GM23338 (cell line): ENCODE data around the gene ANTXR2. TPM values are rescaled to one million over a fixed set of nuclear protein-coding genes. Genes with fewer than 3 reads are reported as not detected.

Source experiments
- ATAC-seq: fragments of 200-7000 bp; cut with Tn5 transposase; 3 replicates; pipeline ENCODE4 v1.9.1; 2020
- DNase-seq: peaks from one replicate; pipeline ENCODE4 v3.0.0-alpha.2; 2015; ENCODE audit warnings: low spot score
- H2AFZ ChIP-seq: fragments of 200-600 bp; sonication (generic); 2 replicates; pipeline ENCODE4 v1.8.0; 2016; ENCODE audit warnings: antibody characterized with exemption, mild to moderate bottlenecking, moderate library complexity
- H3F3A ChIP-seq: fragments of 200-600 bp; sonication (generic); replicated peaks from 2 replicates; pipeline ENCODE4 v1.8.0; 2017; ENCODE audit warnings: antibody characterized with exemption, mixed run types, low read depth
- H3K27ac ChIP-seq: fragments of 200-600 bp; sonication (generic); 2 replicates; pipeline ENCODE4 v1.6.1; 2016; ENCODE audit warnings: low read depth
- H3K27me3 ChIP-seq: fragments of 200-600 bp; sonication (generic); 2 replicates; pipeline ENCODE4 v1.8.0; 2016; ENCODE audit warnings: mild to moderate bottlenecking, mixed run types, moderate library complexity; ENCODE audit not compliant: insufficient read depth
- H3K36me3 ChIP-seq: fragments of 200-600 bp; sonication (generic); 2 replicates; pipeline ENCODE4 v1.8.0; 2016; ENCODE audit warnings: mild to moderate bottlenecking; ENCODE audit not compliant: insufficient read depth
- H3K4me1 ChIP-seq: fragments of 200-600 bp; sonication (generic); 2 replicates; pipeline ENCODE4 v1.8.0; 2016; ENCODE audit warnings: mild to moderate bottlenecking, moderate library complexity; ENCODE audit not compliant: insufficient read depth
- H3K4me2 ChIP-seq: fragments of 200-600 bp; sonication (generic); 2 replicates; pipeline ENCODE4 v1.7.1; 2017; ENCODE audit warnings: mixed run types
- H3K4me3 ChIP-seq: fragments of 200-600 bp; sonication (generic); 2 replicates; pipeline ENCODE4 v1.6.1; 2016; ENCODE audit warnings: mixed run types
- H3K79me2 ChIP-seq: fragments of 200-600 bp; sonication (generic); replicated peaks from 2 replicates; pipeline ENCODE4 v1.8.0; 2017; ENCODE audit warnings: mild to moderate bottlenecking; ENCODE audit not compliant: insufficient read depth
- H3K9me2 ChIP-seq: fragments of 200-600 bp; sonication (generic); 2 replicates; pipeline ENCODE4 v1.8.0; 2017; ENCODE audit not compliant: insufficient read depth
- H4K20me1 ChIP-seq: fragments of 200-600 bp; sonication (generic); replicated peaks from 2 replicates; pipeline ENCODE4 v1.8.0; 2017; ENCODE audit warnings: mild to moderate bottlenecking; ENCODE audit not compliant: insufficient read depth
- H3K27ac Mint-ChIP-seq: 2 replicates; pipeline ENCODE4 v1.8.0; 2020; ENCODE audit warnings: inconsistent platforms, mild to moderate bottlenecking, moderate library complexity, mixed read lengths
- H3K27me3 Mint-ChIP-seq: 3 replicates; pipeline ENCODE4 v1.8.0; 2022; ENCODE audit warnings: low read depth, mild to moderate bottlenecking, moderate library complexity, mixed read lengths, inconsistent platforms; ENCODE audit not compliant: insufficient read depth, poor library complexity
- H3K36me3 Mint-ChIP-seq: 3 replicates; pipeline ENCODE4 v1.8.0; 2021; ENCODE audit warnings: low read depth, mild to moderate bottlenecking, inconsistent platforms, moderate library complexity, mixed read lengths
- H3K4me1 Mint-ChIP-seq: 3 replicates; pipeline ENCODE4 v1.8.0; 2020; ENCODE audit warnings: mild to moderate bottlenecking, inconsistent platforms, mixed read lengths
- H3K4me3 Mint-ChIP-seq: 3 replicates; pipeline ENCODE4 v1.8.0; 2021; ENCODE audit warnings: moderate library complexity, mild to moderate bottlenecking, inconsistent platforms, mixed read lengths
- H3K9me3 Mint-ChIP-seq: 3 replicates; pipeline ENCODE4 v1.8.0; 2020; ENCODE audit warnings: moderate library complexity, mild to moderate bottlenecking, inconsistent platforms, mixed read lengths
- EZH2 ChIP-seq: fragments of 200-600 bp; sonication (generic); IDR thresholded peaks from one replicate; pipeline ENCODE4 v1.8.0; 2017; ENCODE audit warnings: antibody characterized with exemption, mild to moderate bottlenecking, low read depth; ENCODE audit not compliant: unreplicated experiment
- EZH2phosphoT487 ChIP-seq: fragments of 200-600 bp; sonication (generic); IDR thresholded peaks from one replicate; pipeline ENCODE4 v1.8.1; 2018; ENCODE audit warnings: antibody characterized with exemption; ENCODE audit not compliant: unreplicated experiment
- JUNB ChIP-seq: IDR thresholded peaks from one replicate; pipeline ENCODE4 v1.6.1; 2016; ENCODE audit warnings: antibody characterized with exemption; ENCODE audit not compliant: unreplicated experiment
- POLR2AphosphoS5 ChIP-seq: IDR thresholded peaks from 2 replicates; pipeline ENCODE4 v1.6.1; 2016; ENCODE audit warnings: antibody characterized with exemption, low read depth
- STAT1 ChIP-seq: IDR thresholded peaks from one replicate; pipeline ENCODE4 v1.6.1; 2016; ENCODE audit warnings: antibody characterized with exemption; ENCODE audit not compliant: unreplicated experiment
- ZNF114 ChIP-seq: fragments of 250-450 bp; sonication (Bioruptor Pico); IDR thresholded peaks from 2 replicates; pipeline ENCODE4 v1.5.0; 2020; ENCODE audit warnings: mild to moderate bottlenecking, moderate library complexity
- ZNF462 ChIP-seq: fragments of 250-450 bp; sonication (Bioruptor Pico); IDR thresholded peaks from 2 replicates; pipeline ENCODE4 v1.5.0; 2020; ENCODE audit warnings: mild to moderate bottlenecking, moderate library complexity
- polyA plus RNA-seq: library from polyadenylated mRNA; unstranded; fragments of >200 nt; fragmentation: Nextera tagmentation; extraction: Ambion mirVana; gene quantifications from 2 replicates; pipeline ENCODE4 v1.2.1, GENCODE V29; 2016
- total RNA-seq: library from RNA; depleted of rRNA; stranded (reverse); fragments of >200 nt; shearing (Covaris generic); gene quantifications from 2 replicates; pipeline ENCODE4 v1.2.3, GENCODE V29; 2014
- TF ChIP-seq, protein P1 (sequence below): IDR thresholded peaks from one replicate; pipeline ENCODE4 v1.6.1; 2018; ENCODE audit warnings: antibody characterized with exemption; ENCODE audit not compliant: unreplicated experiment

Gene ANTXR2
- total and polyA plus RNA-seq, 2 experiments from 2014 or later: 2.0 to 5.3 TPM

DNA sequence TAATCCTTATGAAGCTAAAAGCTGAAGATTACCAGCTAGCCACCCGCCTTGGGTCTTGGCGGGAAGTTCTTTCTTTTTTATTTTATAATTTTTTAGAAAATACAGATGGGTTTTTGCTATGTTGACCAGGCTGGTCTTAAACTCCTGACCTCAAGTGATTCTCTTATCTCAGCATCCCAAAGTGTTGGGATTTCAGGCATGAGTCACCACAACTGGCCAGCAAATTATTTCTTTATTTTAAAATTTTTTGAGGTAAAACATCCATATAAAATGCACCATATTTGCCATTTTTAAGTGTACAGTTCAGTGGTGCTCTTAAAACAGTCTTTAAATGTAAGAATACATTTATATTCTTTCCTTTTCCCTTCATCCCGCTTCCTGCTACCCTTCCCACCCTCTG is 40.6 kb upstream of the ANTXR2 start:
- no peaks in the 10 kb centered on the region for H4K20me1 ChIP-seq
- no peaks in the 10 kb centered on the region for H3K27me3 ChIP-seq
- no peak overlapping the region for H3K4me3 ChIP-seq
- ATAC-seq: no peak
- no peak overlapping the region for H3K27ac Mint-ChIP-seq
- H2AFZ ChIP-seq: no peak overlapping the region
- H3K4me1 ChIP-seq: no peaks in the 10 kb centered on the region
- no peak overlapping the region for H3K4me2 ChIP-seq
- no peak for TF ChIP-seq ZNF462 (CRISPR knock-in tag)
- no peak for TF ChIP-seq EZH2
- no peak for TF ChIP-seq EZH2phosphoT487
- no peak for TF ChIP-seq ZNF114 (CRISPR knock-in tag)
- TF ChIP-seq JUNB: no peak
- no peak for TF ChIP-seq POLR2AphosphoS5
- no peak for DNase-seq
- H3K27ac ChIP-seq: no peak overlapping the region
- peaks cover 15% of the 10 kb centered on the region; the same call in 1 of the 2 replicates for H3K9me2 ChIP-seq
- H3K36me3 Mint-ChIP-seq: no peaks in the 10 kb centered on the region
- peaks cover 3% of the 10 kb centered on the region for H3K27me3 Mint-ChIP-seq
- no peaks in the 10 kb centered on the region for H3K4me1 Mint-ChIP-seq
- H3K9me3 Mint-ChIP-seq: no peaks in the 10 kb centered on the region; the same call in 2 of the 3 replicates
- H3K79me2 ChIP-seq: no peaks in the 10 kb centered on the region
- H3K4me3 Mint-ChIP-seq: no peak overlapping the region
- H3F3A ChIP-seq: no peaks in the 10 kb centered on the region
- H3K36me3 ChIP-seq: no peaks in the 10 kb centered on the region

DNA sequence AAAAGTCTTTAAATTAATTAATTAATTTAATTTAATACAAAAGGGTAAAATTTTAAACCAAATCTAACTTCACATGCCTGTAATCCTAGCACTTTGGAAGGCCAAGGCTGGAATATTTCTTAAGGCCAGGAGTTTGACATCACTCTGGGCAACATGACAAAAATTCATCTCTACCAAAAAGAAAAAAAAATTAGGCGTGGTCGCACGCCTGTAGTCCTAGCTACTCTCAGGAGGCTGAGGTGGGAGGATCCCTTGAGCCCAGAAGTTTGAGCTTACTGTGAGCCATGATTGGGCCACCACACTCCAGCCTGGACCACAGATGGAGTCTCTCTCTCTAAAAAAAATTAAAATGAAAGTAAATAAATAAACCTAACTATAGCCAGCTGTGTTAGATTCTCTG is 39.2 kb upstream of the ANTXR2 start:
- Histone ChIP-seq H3K27me3 (no peaks in the 10 kb centered on the region), H3K9me2 (peaks cover 15% of the 10 kb centered on the region; the same call in 1 of the 2 replicates), H3K4me1 (no peaks in the 10 kb centered on the region), H3K36me3 (no peaks in the 10 kb centered on the region), H3K4me3 (no peak overlapping the region), H3K27ac (no peak overlapping the region), H4K20me1 (no peaks in the 10 kb centered on the region), H3F3A (no peaks in the 10 kb centered on the region), H3K79me2 (no peaks in the 10 kb centered on the region), H3K4me2 (no peak overlapping the region), H2AFZ (no peak overlapping the region)
- Mint-ChIP-seq H3K4me3 (no peak overlapping the region), H3K27ac (no peak overlapping the region), H3K9me3 (peaks cover 6% of the 10 kb centered on the region; the same call in 2 of the 3 replicates), H3K27me3 (peaks cover 3% of the 10 kb centered on the region), H3K4me1 (no peaks in the 10 kb centered on the region), H3K36me3 (0 out of 3 replicates have a peak, but pooled peaks cover 3% of the 10 kb centered on the region)
- DNase-seq (no peak), ATAC-seq (no peak)
- no peak for TF ChIP-seq STAT1
- TF ChIP-seq, protein P1, sequence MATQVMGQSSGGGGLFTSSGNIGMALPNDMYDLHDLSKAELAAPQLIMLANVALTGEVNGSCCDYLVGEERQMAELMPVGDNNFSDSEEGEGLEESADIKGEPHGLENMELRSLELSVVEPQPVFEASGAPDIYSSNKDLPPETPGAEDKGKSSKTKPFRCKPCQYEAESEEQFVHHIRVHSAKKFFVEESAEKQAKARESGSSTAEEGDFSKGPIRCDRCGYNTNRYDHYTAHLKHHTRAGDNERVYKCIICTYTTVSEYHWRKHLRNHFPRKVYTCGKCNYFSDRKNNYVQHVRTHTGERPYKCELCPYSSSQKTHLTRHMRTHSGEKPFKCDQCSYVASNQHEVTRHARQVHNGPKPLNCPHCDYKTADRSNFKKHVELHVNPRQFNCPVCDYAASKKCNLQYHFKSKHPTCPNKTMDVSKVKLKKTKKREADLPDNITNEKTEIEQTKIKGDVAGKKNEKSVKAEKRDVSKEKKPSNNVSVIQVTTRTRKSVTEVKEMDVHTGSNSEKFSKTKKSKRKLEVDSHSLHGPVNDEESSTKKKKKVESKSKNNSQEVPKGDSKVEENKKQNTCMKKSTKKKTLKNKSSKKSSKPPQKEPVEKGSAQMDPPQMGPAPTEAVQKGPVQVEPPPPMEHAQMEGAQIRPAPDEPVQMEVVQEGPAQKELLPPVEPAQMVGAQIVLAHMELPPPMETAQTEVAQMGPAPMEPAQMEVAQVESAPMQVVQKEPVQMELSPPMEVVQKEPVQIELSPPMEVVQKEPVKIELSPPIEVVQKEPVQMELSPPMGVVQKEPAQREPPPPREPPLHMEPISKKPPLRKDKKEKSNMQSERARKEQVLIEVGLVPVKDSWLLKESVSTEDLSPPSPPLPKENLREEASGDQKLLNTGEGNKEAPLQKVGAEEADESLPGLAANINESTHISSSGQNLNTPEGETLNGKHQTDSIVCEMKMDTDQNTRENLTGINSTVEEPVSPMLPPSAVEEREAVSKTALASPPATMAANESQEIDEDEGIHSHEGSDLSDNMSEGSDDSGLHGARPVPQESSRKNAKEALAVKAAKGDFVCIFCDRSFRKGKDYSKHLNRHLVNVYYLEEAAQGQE: no peak
